ENCODE data around the gene TCF19. TPM values are rescaled to one million over a fixed set of nuclear protein-coding genes. Genes with fewer than 3 reads are reported as not detected.

The TCF19 gene
- total and polyA plus RNA-seq, 2 experiments from 2014 or later = 3.7 to 7.3 TPM

- no peak for TF ChIP-seq CTCF (IDR thresholded peaks at IDR 0.05; ENCODE audit: low read depth, low read length)
- no peaks in the 10 kb centered on the region for H3K27me3 ChIP-seq
- no peak for DNase-seq (ENCODE audit: low read depth in 1 of 2, low spot score in 1 of 2)
- no peak within 1 kb of the TSS for H3K27ac ChIP-seq
- no peaks in the 10 kb centered on the region for H3K4me1 ChIP-seq (ENCODE audit: low read depth)
- H3K36me3 ChIP-seq = no peaks in the 10 kb centered on the region
- no peaks in the 10 kb centered on the region for H3K9me3 ChIP-seq (ENCODE audit: low read depth)
- H3K4me3 ChIP-seq = no peak within 1 kb of the TSS
Measured at GRCh38 chr6:31120151-31120915, 38.1 kb upstream of the TCF19 start, which contains the start of gene CDSN. TSS of gene CDSN (minus strand) at chr6:31120446. CDS start at chr6:31120419, 27 bp downstream.

GRCh38 chr6:31121131-31121790 lies 37.1 kb upstream of the TCF19 start:
- Histone ChIP-seq H3K27ac (no peak overlapping the region), H3K4me1 (ENCODE audit: low read depth) (no peaks in the 10 kb centered on the region), H3K4me3 (no peak overlapping the region), H3K9me3 (ENCODE audit: low read depth) (no peaks in the 10 kb centered on the region), H3K27me3 (no peaks in the 10 kb centered on the region), H3K36me3 (no peaks in the 10 kb centered on the region)
- no peak for TF ChIP-seq CTCF (IDR thresholded peaks at IDR 0.05; ENCODE audit: low read depth, low read length)
- DNase-seq (ENCODE audit: low read depth in 1 of 2, low spot score in 1 of 2) = no peak

GRCh38 chr6:31122791-31123706 lies 35.3 kb upstream of the TCF19 start:
- no peak overlapping the region for H3K4me3 ChIP-seq
- H3K4me1 ChIP-seq (ENCODE audit: low read depth) = no peaks in the 10 kb centered on the region
- TF ChIP-seq CTCF (IDR thresholded peaks at IDR 0.05; ENCODE audit: low read depth, low read length) = no peak
- H3K36me3 ChIP-seq = no peaks in the 10 kb centered on the region
- peak; percentile 41 to 93 for DNase-seq (ENCODE audit: low read depth in 1 of 2, low spot score in 1 of 2)
- H3K27me3 ChIP-seq = no peaks in the 10 kb centered on the region
- no peaks in the 10 kb centered on the region for H3K9me3 ChIP-seq (ENCODE audit: low read depth)
- H3K27ac ChIP-seq = no peak overlapping the region

GRCh38 chr6:31125162-31125561 lies 33.2 kb upstream of the TCF19 start:
- peak in 1 of 2 donors; percentile 73 for DNase-seq (ENCODE audit: low read depth in 1 of 2, low spot score in 1 of 2)

More at GRCh38 chr6:31125162-31125561, 33.2 kb upstream of the TCF19 start:
- Histone ChIP-seq H3K27ac (no peak overlapping the region), H3K36me3 (no peaks in the 10 kb centered on the region), H3K9me3 (ENCODE audit: low read depth) (no peaks in the 10 kb centered on the region), H3K4me3 (no peak overlapping the region), H3K27me3 (peaks cover 8% of the 10 kb centered on the region), H3K4me1 (ENCODE audit: low read depth) (no peaks in the 10 kb centered on the region)
- no peak for TF ChIP-seq CTCF (IDR thresholded peaks at IDR 0.05; ENCODE audit: low read depth, low read length)

Measured in cardiac muscle cell (in vitro differentiated cells and primary cell).